ENCODE results near the gene TRRAP. TPM values are rescaled to one million over a fixed set of nuclear protein-coding genes. Genes with fewer than 3 reads are reported as not detected.

The TRRAP gene
- total and polyA plus RNA-seq, 4 donors = 4.3 to 22.7 (median 10.1) TPM

GRCh38 chr7:99002148-99002826, 124.0 kb downstream of the TRRAP start:
- Histone ChIP-seq H3K27ac (ENCODE audit: low read depth in 1 of 2, low read length in 2 of 2) (no peak overlapping the region), H3K4me1 (ENCODE audit: control insufficient read depth in 4 of 4, insufficient read depth in 4 of 4, low read length in 3 of 4) (no peaks in the 10 kb centered on the region), H3K9me3 (ENCODE audit: control insufficient read depth in 4 of 4, low read length in 3 of 4) (no peaks in the 10 kb centered on the region), H3K36me3 (ENCODE audit: control insufficient read depth in 4 of 4, insufficient read depth in 3 of 4, low read depth in 1 of 4, low read length in 3 of 4) (peaks cover 10 to 80% (median 39%) of the 10 kb centered on the region in 4 donors), H3K4me3 (ENCODE audit: low read depth in 1 of 3, low read length in 3 of 3) (no peak overlapping the region), H3K9ac (ENCODE audit: low read depth in 1 of 2, low read length in 2 of 2) (no peak overlapping the region), H3K27me3 (ENCODE audit: control insufficient read depth in 4 of 4, insufficient read depth in 4 of 4, low read length in 3 of 4) (no peaks in the 10 kb centered on the region)
- 95% methylated on average over 12 of the region's 12 CpGs for WGBS
- DNase-seq (ENCODE audit: low spot score) = no peak
- TF ChIP-seq, protein P1, sequence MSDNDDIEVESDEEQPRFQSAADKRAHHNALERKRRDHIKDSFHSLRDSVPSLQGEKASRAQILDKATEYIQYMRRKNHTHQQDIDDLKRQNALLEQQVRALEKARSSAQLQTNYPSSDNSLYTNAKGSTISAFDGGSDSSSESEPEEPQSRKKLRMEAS (IDR thresholded peaks at IDR 0.05) = no peak
- TF ChIP-seq FOXA1 (IDR thresholded peaks at IDR 0.05) (no peak), FOXA2 (IDR thresholded peaks at IDR 0.05) (no peak), EGR1 (IDR thresholded peaks at IDR 0.05; ENCODE audit: low read depth in 2 of 2) (no peak), GABPA (IDR thresholded peaks at IDR 0.05 in 1 of 2, conservative IDR thresholded peaks at IDR 0.05 in 1 of 2) (no peak), HNF4G (IDR thresholded peaks at IDR 0.05) (no peak)

DNA sequence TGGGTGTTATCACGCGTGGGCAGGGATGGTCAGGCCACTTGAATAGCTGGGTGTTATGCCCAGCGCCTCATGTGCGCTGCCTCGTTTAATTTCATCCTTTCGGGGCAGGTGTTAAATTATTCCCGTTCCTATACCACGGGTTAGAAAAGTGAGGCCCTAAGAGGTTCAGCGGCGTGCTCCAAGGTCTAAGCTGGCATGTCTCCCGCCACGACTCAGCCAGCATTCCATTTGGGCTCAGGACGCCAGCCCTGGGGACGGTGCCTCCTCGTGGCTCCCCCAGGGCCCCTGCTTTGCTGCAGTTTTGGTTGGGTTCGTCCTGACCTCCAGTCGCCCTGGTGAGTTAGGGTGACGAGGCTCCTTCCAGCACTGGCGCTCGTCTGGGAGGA, 124.5 kb downstream of the TRRAP start:
- H3K9ac ChIP-seq (ENCODE audit: low read depth in 1 of 2, low read length in 2 of 2) = no peak overlapping the region
- peaks cover 10 to 77% (median 39%) of the 10 kb centered on the region in 4 donors for H3K36me3 ChIP-seq (ENCODE audit: control insufficient read depth in 4 of 4, insufficient read depth in 3 of 4, low read depth in 1 of 4, low read length in 3 of 4)
- no peaks in the 10 kb centered on the region for H3K27me3 ChIP-seq (ENCODE audit: control insufficient read depth in 4 of 4, insufficient read depth in 4 of 4, low read length in 3 of 4)
- H3K9me3 ChIP-seq (ENCODE audit: control insufficient read depth in 4 of 4, low read length in 3 of 4) = no peaks in the 10 kb centered on the region
- no peak for DNase-seq (ENCODE audit: low spot score)
- WGBS = 96% methylated on average over 20 of the region's 20 CpGs
- H3K27ac ChIP-seq (ENCODE audit: low read depth in 1 of 2, low read length in 2 of 2) = no peak overlapping the region
- no peak overlapping the region for H3K4me3 ChIP-seq (ENCODE audit: low read depth in 1 of 3, low read length in 3 of 3)
- no peak for TF ChIP-seq GABPA (IDR thresholded peaks at IDR 0.05 in 1 of 2, conservative IDR thresholded peaks at IDR 0.05 in 1 of 2)
- no peak for TF ChIP-seq RAD21 (IDR thresholded peaks at IDR 0.05)
- no peak for TF ChIP-seq YY1 (IDR thresholded peaks at IDR 0.05)
- TF ChIP-seq, protein P2, sequence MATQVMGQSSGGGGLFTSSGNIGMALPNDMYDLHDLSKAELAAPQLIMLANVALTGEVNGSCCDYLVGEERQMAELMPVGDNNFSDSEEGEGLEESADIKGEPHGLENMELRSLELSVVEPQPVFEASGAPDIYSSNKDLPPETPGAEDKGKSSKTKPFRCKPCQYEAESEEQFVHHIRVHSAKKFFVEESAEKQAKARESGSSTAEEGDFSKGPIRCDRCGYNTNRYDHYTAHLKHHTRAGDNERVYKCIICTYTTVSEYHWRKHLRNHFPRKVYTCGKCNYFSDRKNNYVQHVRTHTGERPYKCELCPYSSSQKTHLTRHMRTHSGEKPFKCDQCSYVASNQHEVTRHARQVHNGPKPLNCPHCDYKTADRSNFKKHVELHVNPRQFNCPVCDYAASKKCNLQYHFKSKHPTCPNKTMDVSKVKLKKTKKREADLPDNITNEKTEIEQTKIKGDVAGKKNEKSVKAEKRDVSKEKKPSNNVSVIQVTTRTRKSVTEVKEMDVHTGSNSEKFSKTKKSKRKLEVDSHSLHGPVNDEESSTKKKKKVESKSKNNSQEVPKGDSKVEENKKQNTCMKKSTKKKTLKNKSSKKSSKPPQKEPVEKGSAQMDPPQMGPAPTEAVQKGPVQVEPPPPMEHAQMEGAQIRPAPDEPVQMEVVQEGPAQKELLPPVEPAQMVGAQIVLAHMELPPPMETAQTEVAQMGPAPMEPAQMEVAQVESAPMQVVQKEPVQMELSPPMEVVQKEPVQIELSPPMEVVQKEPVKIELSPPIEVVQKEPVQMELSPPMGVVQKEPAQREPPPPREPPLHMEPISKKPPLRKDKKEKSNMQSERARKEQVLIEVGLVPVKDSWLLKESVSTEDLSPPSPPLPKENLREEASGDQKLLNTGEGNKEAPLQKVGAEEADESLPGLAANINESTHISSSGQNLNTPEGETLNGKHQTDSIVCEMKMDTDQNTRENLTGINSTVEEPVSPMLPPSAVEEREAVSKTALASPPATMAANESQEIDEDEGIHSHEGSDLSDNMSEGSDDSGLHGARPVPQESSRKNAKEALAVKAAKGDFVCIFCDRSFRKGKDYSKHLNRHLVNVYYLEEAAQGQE (IDR thresholded peaks at IDR 0.05) = no peak
- no peak for TF ChIP-seq JUND (IDR thresholded peaks at IDR 0.05)
- no peak for TF ChIP-seq ATF3 (IDR thresholded peaks at IDR 0.05)
- no peak for TF ChIP-seq HNF4G (IDR thresholded peaks at IDR 0.05)
- no peak for TF ChIP-seq EGR1 (IDR thresholded peaks at IDR 0.05; ENCODE audit: low read depth in 2 of 2)
- no peak for TF ChIP-seq FOXA1 (IDR thresholded peaks at IDR 0.05)
- TF ChIP-seq, protein P3, sequence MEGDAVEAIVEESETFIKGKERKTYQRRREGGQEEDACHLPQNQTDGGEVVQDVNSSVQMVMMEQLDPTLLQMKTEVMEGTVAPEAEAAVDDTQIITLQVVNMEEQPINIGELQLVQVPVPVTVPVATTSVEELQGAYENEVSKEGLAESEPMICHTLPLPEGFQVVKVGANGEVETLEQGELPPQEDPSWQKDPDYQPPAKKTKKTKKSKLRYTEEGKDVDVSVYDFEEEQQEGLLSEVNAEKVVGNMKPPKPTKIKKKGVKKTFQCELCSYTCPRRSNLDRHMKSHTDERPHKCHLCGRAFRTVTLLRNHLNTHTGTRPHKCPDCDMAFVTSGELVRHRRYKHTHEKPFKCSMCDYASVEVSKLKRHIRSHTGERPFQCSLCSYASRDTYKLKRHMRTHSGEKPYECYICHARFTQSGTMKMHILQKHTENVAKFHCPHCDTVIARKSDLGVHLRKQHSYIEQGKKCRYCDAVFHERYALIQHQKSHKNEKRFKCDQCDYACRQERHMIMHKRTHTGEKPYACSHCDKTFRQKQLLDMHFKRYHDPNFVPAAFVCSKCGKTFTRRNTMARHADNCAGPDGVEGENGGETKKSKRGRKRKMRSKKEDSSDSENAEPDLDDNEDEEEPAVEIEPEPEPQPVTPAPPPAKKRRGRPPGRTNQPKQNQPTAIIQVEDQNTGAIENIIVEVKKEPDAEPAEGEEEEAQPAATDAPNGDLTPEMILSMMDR (IDR thresholded peaks at IDR 0.05; ENCODE audit: low read depth, low read length, missing input control) = no peak
- no peak for TF ChIP-seq SP1 (IDR thresholded peaks at IDR 0.05)
- no peaks in the 10 kb centered on the region for H3K4me1 ChIP-seq (ENCODE audit: control insufficient read depth in 4 of 4, insufficient read depth in 4 of 4, low read length in 3 of 4)
